Subcutaneous abdominal adipose tissue (tissue), 5 donors: ENCODE measurements around the gene RAB26.

ENCODE experiments used
- H3K27ac ChIP-seq: one replicate; pipeline ENCODE4 v1.7.0; 2013; ENCODE audit warnings: low read depth, mild to moderate bottlenecking, inconsistent platforms, low read length, moderate library complexity
- H3K27me3 ChIP-seq, 5 donors: one replicate each; pipeline ENCODE4 v1.7.0; 2013; ENCODE audit warnings: low read length in 5 of 5, inconsistent platforms in 1 of 5; ENCODE audit not compliant: control insufficient read depth in 5 of 5, insufficient read depth in 4 of 5
- H3K36me3 ChIP-seq, 5 donors: one replicate each; pipeline ENCODE4 v1.7.0; 2013; ENCODE audit warnings: low read length in 5 of 5; ENCODE audit not compliant: control insufficient read depth in 5 of 5, insufficient read depth in 5 of 5
- H3K4me1 ChIP-seq, 5 donors: one replicate each; pipeline ENCODE4 v1.7.0; 2013; ENCODE audit warnings: low read length in 5 of 5, mild to moderate bottlenecking in 3 of 5, moderate library complexity in 1 of 5; ENCODE audit not compliant: control insufficient read depth in 5 of 5, insufficient read depth in 5 of 5
- H3K4me3 ChIP-seq, 5 donors: one replicate each; pipeline ENCODE4 v1.7.0; 2013; ENCODE audit warnings: low read length in 5 of 5, low read depth in 1 of 5
- H3K9ac ChIP-seq, 5 donors: one replicate each; pipeline ENCODE4 v1.7.0; 2013; ENCODE audit warnings: low read length in 5 of 5, mild to moderate bottlenecking in 4 of 5, moderate library complexity in 3 of 5
- H3K9me3 ChIP-seq, 5 donors: one replicate each; pipeline ENCODE4 v1.7.0; 2013; ENCODE audit warnings: low read length in 5 of 5; ENCODE audit not compliant: control insufficient read depth in 5 of 5
- donor health status: healthy.
- donor health status: healthy.
- donor health status: healthy.
- donor health status: healthy.
- donor health status: healthy.

RAB26 gene

DNA sequence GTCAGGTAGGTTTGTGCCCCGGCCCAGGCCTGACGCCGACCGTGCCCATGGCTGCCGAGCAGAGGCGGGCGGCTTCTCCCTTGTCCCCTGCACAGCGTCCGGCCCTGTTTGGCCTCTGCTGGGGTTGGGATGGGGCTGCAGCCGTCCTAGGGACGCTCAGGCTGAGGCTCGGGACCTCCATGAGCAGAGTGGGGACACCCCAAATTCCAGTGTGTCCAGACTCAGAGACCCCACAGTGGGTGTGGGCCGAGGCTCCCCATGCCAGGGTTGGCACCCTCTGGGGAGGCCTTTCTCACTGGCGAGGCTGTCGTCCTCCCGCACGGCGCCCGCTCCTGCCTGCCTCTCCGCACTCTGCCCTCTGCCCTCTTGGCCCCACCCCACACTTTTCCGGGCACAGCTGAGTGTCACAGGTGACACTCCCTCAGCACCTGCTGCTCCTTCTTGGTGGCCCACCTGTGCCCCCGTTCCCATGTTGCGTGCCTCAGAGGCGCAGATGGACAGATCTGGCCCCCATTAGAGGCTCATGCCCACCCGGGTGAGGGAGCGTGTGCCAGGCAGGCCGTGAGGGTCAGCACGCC is 23.3 kb downstream of the RAB26 start:
- no peak overlapping the region for H3K27ac ChIP-seq
- H3K27me3 ChIP-seq = no peaks in the 10 kb centered on the region
- no peaks in the 10 kb centered on the region for H3K9me3 ChIP-seq
- no peak overlapping the region for H3K4me3 ChIP-seq
- peaks cover 0 to 85% (median 66%) of the 10 kb centered on the region in 5 donors for H3K36me3 ChIP-seq
- no peak overlapping the region for H3K9ac ChIP-seq
- H3K4me1 ChIP-seq = peaks cover 0 to 20% (median 10%) of the 10 kb centered on the region in 5 donors

GRCh38 chr16:2172688-2173335 is 24.4 kb downstream of the RAB26 start:
- H3K27ac ChIP-seq = no peak overlapping the region
- no peaks in the 10 kb centered on the region for H3K9me3 ChIP-seq
- H3K9ac ChIP-seq = no peak overlapping the region
- peaks cover 0 to 20% (median 10%) of the 10 kb centered on the region in 5 donors for H3K4me1 ChIP-seq
- peaks cover 0 to 85% (median 67%) of the 10 kb centered on the region in 5 donors for H3K36me3 ChIP-seq
- no peaks in the 10 kb centered on the region for H3K27me3 ChIP-seq
- H3K4me3 ChIP-seq = no peak overlapping the region

GRCh38 chr16:2173366-2173765 is 24.9 kb downstream of the RAB26 start:
- Histone ChIP-seq H3K27ac (no peak overlapping the region), H3K27me3 (no peaks in the 10 kb centered on the region), H3K4me1 (peaks cover 0 to 20% (median 10%) of the 10 kb centered on the region in 5 donors), H3K36me3 (peaks cover 0 to 80% (median 62%) of the 10 kb centered on the region in 5 donors), H3K9ac (no peak overlapping the region), H3K4me3 (no peak overlapping the region), H3K9me3 (no peaks in the 10 kb centered on the region)

DNA sequence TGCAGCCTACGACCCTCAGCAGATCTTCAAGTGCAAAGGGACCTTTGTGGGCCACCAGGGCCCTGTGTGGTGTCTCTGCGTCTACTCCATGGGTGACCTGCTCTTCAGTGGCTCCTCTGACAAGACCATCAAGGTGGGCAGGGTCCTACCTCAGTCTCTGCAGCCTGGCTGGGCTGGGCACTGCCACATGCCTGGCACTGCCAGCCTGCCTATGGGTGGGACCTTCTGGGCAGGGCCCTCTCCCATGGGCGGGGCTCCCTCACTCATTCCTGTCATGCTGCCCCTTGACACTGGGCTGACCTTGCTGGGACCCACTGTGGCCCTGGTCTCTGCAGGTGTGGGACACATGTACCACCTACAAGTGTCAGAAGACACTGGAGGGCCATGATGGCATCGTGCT is 25.5 kb downstream of the RAB26 start:
- peaks cover 0 to 75% (median 60%) of the 10 kb centered on the region in 5 donors for H3K36me3 ChIP-seq

GRCh38 chr16:2174396-2175131 is 26.1 kb downstream of the RAB26 start:
- H3K9me3 ChIP-seq = no peaks in the 10 kb centered on the region
- H3K27ac ChIP-seq = no peak overlapping the region
- H3K27me3 ChIP-seq = no peaks in the 10 kb centered on the region
- H3K4me3 ChIP-seq = no peak overlapping the region
- peaks cover 0 to 71% (median 60%) of the 10 kb centered on the region in 5 donors for H3K36me3 ChIP-seq
- no peak overlapping the region for H3K9ac ChIP-seq
- peaks cover 0 to 12% (median 2%) of the 10 kb centered on the region in 5 donors for H3K4me1 ChIP-seq

More for the DNA sequence above, 25.5 kb downstream of the RAB26 start:
- Histone ChIP-seq H3K9ac (no peak overlapping the region), H3K27ac (no peak overlapping the region), H3K4me3 (no peak overlapping the region), H3K27me3 (no peaks in the 10 kb centered on the region), H3K4me1 (peaks cover 0 to 18% (median 8%) of the 10 kb centered on the region in 5 donors), H3K9me3 (no peaks in the 10 kb centered on the region)

DNA sequence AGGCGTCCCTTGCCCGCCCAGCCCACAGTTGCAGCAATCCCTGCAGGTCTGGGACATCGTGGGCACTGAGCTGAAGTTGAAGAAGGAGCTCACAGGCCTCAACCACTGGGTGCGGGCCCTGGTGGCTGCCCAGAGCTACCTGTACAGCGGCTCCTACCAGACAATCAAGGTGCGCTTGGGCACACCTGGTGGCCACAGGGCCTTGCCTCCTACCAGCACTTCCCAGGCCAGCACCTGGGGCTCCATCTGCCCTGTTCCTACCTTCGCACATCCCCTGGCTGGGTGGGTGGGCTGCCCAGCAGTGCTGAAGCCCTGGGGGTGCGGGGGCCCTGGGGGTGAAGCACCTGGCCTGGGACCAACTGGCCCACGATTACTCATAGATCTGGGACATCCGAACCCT is 27.0 kb downstream of the RAB26 start:
- Histone ChIP-seq H3K9ac (no peak overlapping the region), H3K27ac (no peak overlapping the region), H3K36me3 (peaks cover 0 to 70% (median 60%) of the 10 kb centered on the region in 5 donors), H3K4me3 (no peak overlapping the region), H3K27me3 (no peaks in the 10 kb centered on the region), H3K9me3 (no peaks in the 10 kb centered on the region), H3K4me1 (peaks cover 0 to 7% (median 0%) of the 10 kb centered on the region in 5 donors)

DNA sequence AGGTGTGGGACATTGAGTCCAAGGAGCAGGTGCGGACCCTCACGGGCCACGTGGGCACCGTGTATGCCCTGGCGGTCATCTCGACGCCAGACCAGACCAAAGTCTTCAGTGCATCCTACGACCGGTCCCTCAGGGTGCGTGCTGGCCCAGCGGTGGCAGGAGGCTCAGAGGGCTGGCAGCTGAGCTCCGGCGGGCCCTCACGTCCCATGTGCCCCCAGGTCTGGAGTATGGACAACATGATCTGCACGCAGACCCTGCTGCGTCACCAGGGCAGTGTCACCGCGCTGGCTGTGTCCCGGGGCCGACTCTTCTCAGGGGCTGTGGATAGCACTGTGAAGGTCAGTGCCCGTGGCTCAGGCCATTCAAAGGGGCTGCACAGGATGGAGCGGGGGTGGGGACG is 27.6 kb downstream of the RAB26 start:
- Histone ChIP-seq H3K27me3 (peaks cover 0 to under 1% (median 0%) of the 10 kb centered on the region in 5 donors), H3K27ac (no peak overlapping the region), H3K9ac (no peak overlapping the region), H3K4me3 (no peak overlapping the region), H3K9me3 (no peaks in the 10 kb centered on the region), H3K4me1 (peaks cover 0 to 7% (median 0%) of the 10 kb centered on the region in 5 donors), H3K36me3 (peaks cover 0 to 66% (median 58%) of the 10 kb centered on the region in 5 donors)

DNA sequence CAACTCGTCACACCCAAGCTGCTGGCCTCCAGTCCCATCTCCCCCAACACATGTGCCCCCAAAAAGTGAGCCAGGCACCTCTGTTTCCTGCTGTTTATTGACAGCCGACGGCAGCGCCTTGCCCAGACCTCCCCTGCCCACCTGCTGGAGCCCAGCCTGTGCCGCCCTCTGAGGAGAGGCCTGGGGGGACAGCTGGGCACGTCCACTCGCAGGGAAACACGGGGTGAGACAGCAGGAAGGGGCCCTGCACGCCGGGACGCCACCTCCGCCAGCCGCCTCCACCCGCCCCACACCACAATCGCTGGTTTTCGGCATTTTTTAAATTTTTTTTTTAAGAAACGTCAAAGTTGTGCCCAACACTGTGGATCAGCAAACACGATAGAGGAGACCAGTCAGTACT is 28.7 kb downstream of the RAB26 start:
- H3K9me3 ChIP-seq = peaks cover 0 to 4% (median 0%) of the 10 kb centered on the region in 5 donors
- H3K36me3 ChIP-seq = peaks cover 0 to 55% (median 48%) of the 10 kb centered on the region in 5 donors
- no peak overlapping the region for H3K27ac ChIP-seq
- no peak overlapping the region for H3K4me3 ChIP-seq
- peaks cover 0 to 3% (median 0%) of the 10 kb centered on the region in 5 donors for H3K27me3 ChIP-seq
- no peak overlapping the region for H3K9ac ChIP-seq
- H3K4me1 ChIP-seq = no peaks in the 10 kb centered on the region

GRCh38 chr16:2177561-2177960 is 29.1 kb downstream of the RAB26 start:
- no peak overlapping the region for H3K9ac ChIP-seq
- no peak overlapping the region for H3K4me3 ChIP-seq
- no peak overlapping the region for H3K27ac ChIP-seq
- H3K27me3 ChIP-seq = peaks cover 0 to 3% (median 0%) of the 10 kb centered on the region in 5 donors
- no peaks in the 10 kb centered on the region for H3K4me1 ChIP-seq
- peaks cover 0 to 6% (median 0%) of the 10 kb centered on the region in 5 donors for H3K9me3 ChIP-seq
- H3K36me3 ChIP-seq = peaks cover 0 to 52% (median 46%) of the 10 kb centered on the region in 5 donors
